Nephron progenitor cell (in vitro differentiated cells): ENCODE results near the gene HES2.
"Not testable (repeated sequence)": the region's sequence is repeated elsewhere in the genome, so short reads cannot be mapped to it uniquely, and the experiment has no call there.

Source experiments
- DNase-seq: peaks from one replicate; pipeline ENCODE4 v3.0.0; 2021
- H3K27ac Mint-ChIP-seq: 2 replicates; pipeline ENCODE4 v1.8.0; 2021; ENCODE audit warnings: mild to moderate bottlenecking, moderate library complexity, mixed read lengths
- H3K27me3 Mint-ChIP-seq: 2 replicates; pipeline ENCODE4 v1.8.0; 2021; ENCODE audit warnings: mild to moderate bottlenecking, low read depth, mixed read lengths; ENCODE audit not compliant: poor library complexity
- H3K36me3 Mint-ChIP-seq: 2 replicates; pipeline ENCODE4 v1.8.0; 2021; ENCODE audit warnings: low read depth, mixed read lengths
- H3K4me1 Mint-ChIP-seq: 2 replicates; pipeline ENCODE4 v1.8.0; 2021; ENCODE audit warnings: mixed read lengths
- H3K4me3 Mint-ChIP-seq: 2 replicates; pipeline ENCODE4 v1.8.0; 2021; ENCODE audit warnings: mild to moderate bottlenecking, moderate library complexity, mixed read lengths
- H3K9me3 Mint-ChIP-seq: 2 replicates; pipeline ENCODE4 v1.8.0; 2021; ENCODE audit warnings: mild to moderate bottlenecking, moderate library complexity, mixed read lengths
- TF ChIP-seq, protein P1 (sequence below): fragments of 200-600 bp; sonication (generic); IDR thresholded peaks from 2 replicates; pipeline ENCODE4 v1.5.0; 2021; ENCODE audit warnings: antibody characterized with exemption

The HES2 gene

DNA sequence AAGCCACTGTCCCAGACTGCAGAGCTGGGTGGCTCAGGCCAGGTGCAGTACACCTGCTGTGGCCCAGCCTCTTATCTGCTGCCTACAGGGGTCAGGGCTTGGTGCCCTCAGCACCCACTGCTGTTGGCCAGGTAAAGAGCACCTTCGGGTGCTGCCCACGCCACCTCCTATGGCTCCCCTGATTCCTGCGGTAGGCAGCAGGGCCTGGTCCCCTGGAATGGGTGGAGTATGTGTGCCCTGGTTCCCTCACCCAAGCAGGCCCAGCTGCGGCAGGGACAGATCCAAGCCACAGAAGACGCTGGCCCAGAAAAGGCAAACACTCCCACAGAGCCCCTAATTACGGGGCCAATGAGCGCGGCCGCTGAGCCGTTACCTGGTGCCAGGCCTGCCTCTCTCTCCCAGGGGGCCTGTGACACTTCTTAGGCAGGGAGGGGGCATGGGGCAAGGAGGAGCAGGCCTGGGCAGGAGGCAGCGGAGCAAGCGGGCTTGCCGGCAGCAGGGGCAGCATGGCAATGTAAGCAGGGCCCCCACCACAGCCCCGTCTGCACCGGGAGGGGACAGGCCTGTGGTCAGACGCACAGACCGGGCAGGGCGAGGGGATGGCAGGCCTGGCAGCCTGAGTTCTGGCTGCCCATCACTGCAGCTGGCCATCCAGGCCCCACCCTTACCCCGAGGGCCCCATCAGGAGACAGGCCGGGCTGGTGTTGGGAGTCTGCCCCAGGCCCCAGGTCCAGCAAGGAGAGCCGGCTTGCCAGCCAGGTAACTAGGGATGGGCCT lies 23.8 kb upstream of the HES2 start:
- DNase-seq, result no peak
- Mint-ChIP-seq H3K9me3 (no peaks in the 10 kb centered on the region), H3K4me3 (no peak overlapping the region), H3K27ac (no peak overlapping the region), H3K27me3 (peaks cover 65% of the 10 kb centered on the region), H3K4me1 (peaks cover 29% of the 10 kb centered on the region), H3K36me3 (no peaks in the 10 kb centered on the region)
- TF ChIP-seq, protein P1, sequence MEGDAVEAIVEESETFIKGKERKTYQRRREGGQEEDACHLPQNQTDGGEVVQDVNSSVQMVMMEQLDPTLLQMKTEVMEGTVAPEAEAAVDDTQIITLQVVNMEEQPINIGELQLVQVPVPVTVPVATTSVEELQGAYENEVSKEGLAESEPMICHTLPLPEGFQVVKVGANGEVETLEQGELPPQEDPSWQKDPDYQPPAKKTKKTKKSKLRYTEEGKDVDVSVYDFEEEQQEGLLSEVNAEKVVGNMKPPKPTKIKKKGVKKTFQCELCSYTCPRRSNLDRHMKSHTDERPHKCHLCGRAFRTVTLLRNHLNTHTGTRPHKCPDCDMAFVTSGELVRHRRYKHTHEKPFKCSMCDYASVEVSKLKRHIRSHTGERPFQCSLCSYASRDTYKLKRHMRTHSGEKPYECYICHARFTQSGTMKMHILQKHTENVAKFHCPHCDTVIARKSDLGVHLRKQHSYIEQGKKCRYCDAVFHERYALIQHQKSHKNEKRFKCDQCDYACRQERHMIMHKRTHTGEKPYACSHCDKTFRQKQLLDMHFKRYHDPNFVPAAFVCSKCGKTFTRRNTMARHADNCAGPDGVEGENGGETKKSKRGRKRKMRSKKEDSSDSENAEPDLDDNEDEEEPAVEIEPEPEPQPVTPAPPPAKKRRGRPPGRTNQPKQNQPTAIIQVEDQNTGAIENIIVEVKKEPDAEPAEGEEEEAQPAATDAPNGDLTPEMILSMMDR, result no peak

DNA sequence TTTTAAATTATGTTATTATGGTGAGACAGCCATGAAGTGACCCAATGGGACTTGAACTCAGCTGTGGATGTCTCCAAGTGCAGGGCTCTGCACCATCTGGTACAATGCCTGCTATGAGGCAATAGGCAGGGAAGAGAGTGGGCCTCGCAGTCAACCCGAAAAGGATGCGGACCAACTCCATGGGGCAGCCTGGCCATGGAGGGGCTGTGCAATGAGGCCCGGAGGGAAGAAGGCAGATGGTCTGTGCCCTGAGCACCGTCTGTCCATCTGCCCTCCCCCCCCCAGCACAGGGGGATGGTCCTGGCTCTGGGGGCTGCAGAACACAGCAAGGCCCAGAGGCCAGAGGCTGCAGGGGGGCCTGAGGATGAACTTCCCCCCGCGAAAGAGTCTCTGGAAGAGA lies 21.9 kb upstream of the HES2 start:
- no peak for DNase-seq
- TF ChIP-seq, protein P1, result no peak
- no peaks in the 10 kb centered on the region for H3K9me3 Mint-ChIP-seq
- H3K27ac Mint-ChIP-seq, result no peak overlapping the region
- peaks cover 62% of the 10 kb centered on the region for H3K27me3 Mint-ChIP-seq
- no peaks in the 10 kb centered on the region for H3K36me3 Mint-ChIP-seq
- H3K4me1 Mint-ChIP-seq, result peaks cover 40% of the 10 kb centered on the region
- H3K4me3 Mint-ChIP-seq, result no peak overlapping the region

DNA sequence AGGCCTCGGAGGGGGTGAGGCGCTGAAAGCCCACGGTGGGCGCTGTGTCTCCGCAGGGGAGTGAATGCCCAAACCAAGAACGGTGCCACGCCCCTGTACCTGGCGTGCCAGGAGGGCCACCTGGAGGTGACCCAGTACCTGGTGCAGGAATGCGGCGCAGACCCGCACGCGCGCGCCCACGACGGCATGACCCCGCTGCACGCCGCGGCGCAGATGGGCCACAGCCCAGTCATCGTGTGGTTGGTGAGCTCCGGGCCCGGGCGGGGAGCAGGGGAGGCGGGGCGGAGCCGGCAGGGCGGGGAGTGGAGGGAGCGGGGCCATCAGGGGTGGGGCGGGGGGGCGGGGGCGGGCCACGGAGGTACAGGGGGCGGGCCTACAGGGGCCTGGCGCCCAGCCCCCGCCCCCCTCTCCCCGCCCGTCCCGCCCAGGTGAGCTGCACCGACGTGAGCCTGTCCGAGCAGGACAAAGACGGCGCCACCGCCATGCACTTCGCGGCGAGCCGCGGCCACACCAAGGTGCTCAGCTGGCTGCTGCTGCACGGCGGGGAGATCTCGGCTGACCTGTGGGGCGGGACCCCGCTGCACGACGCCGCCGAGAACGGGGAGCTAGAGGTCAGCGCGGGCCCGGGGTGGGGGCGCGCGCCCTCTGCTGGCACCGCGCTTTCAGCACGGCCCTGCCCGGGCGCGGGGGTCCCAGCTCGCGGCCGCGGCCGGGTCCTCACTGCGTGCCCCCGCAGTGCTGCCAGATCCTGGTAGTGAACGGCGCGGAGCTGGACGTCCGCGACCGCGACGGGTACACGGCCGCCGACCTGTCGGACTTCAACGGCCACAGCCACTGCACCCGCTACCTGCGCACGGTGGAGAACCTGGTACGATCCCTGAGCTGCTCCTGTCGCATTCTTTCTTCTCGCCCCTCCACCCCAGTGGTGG lies 20.7 kb upstream of the HES2 start:
- peak overlapping the region; percentile 20 for H3K4me3 Mint-ChIP-seq

DNA sequence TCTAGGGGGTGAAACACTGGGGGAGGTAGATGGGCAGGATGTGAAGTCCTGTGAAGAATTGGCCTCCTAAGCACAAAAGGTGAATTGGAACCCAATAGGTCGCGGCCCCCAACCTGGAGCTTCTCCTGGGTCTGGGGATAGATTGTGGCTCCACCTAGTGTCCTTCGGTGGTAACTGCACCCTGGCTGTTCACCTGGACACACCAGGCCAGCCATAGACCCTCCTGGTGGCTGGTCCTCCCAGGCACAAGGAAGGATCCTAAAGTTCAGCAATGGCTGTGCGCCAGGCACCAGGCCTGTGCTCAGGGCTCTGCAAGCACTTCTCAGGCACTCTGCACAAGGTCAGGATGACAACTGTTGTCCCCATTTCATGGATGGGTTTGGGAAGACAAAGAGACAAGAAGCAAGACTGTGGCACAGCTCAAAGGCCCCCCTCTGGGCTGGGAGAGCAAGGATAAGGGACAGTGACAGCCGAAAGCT lies 18.4 kb upstream of the HES2 start:
- DNase-seq, result peak; percentile 82
- TF ChIP-seq, protein P1, result peak; percentile 96
- H3K9me3 Mint-ChIP-seq, result no peaks in the 10 kb centered on the region
- H3K4me1 Mint-ChIP-seq, result peaks cover 44% of the 10 kb centered on the region
- H3K27ac Mint-ChIP-seq, result no peak overlapping the region
- no peaks in the 10 kb centered on the region for H3K36me3 Mint-ChIP-seq
- peaks cover 65% of the 10 kb centered on the region for H3K27me3 Mint-ChIP-seq
- no peak overlapping the region for H3K4me3 Mint-ChIP-seq

More for the DNA sequence above, 20.7 kb upstream of the HES2 start:
- H3K27ac Mint-ChIP-seq, result no peak overlapping the region
- H3K27me3 Mint-ChIP-seq, result peaks cover 63% of the 10 kb centered on the region
- TF ChIP-seq, protein P1, result peak; percentile 38
- H3K36me3 Mint-ChIP-seq, result no peaks in the 10 kb centered on the region
- peak; percentile 81 for DNase-seq
- H3K9me3 Mint-ChIP-seq, result no peaks in the 10 kb centered on the region
- peaks cover 35% of the 10 kb centered on the region for H3K4me1 Mint-ChIP-seq

DNA sequence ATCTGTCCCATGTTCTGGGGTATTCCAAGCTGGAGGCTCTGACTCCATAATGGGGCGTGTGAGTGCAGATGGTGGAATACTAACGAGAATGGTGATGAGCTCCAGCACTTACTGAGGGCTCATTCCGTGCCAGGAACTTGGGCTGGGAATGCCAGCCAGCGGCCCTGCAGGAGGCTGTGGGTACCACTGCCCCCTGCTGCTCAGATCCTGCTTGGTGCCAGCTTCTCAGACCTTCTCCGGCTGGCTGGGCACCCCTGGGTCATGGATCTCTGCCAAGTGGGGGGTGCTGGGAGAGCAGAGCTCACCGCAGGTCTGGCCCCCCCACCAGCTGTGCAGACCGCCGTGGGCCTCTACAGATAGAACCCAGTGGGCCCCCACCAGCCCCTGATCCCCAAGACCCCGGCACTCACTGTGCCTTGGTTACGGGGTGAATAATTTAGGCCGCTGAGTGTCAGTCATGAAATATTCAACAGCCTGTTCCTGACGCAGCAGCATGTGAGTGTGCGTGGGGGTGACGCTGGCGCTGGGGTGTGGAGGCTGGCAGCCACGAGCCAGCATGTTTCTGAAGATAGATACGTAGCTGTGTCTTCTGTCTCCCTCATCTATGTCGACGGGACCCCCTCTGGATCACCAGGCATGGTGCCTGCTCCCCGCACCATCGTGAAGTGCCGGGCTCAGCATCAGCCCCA lies 17.4 kb upstream of the HES2 start:
- DNase-seq, H3K4me3 Mint-ChIP-seq, H3K9me3 Mint-ChIP-seq, H3K27ac Mint-ChIP-seq, H3K36me3 Mint-ChIP-seq: not testable (repeated sequence)
- H3K27me3 Mint-ChIP-seq, result peaks cover 58% of the 10 kb centered on the region
- H3K4me1 Mint-ChIP-seq, result peaks cover 44% of the 10 kb centered on the region

DNA sequence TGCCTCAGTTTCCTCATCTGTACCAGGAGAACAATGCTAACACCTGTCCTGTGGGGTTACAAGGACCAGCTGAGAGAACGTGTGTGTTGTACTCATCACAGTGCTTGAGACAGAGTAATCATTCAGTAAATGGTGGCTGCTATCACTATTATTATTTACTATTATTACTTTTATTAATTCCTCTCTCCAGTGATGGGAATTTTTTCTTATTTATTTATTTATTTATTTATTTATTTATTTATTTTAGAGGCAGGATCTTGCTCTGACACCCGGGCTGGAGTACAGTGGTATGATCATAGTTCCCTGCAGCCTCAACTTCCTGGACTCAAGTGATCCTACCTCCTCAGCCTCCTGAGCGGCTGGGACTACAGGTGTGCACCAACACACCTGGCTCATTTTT lies 16.6 kb upstream of the HES2 start:
- not testable (repeated sequence) for H3K9me3 Mint-ChIP-seq, H3K27ac Mint-ChIP-seq, H3K4me3 Mint-ChIP-seq, DNase-seq, H3K36me3 Mint-ChIP-seq
- Mint-ChIP-seq H3K27me3 (peaks cover 52% of the 10 kb centered on the region), H3K4me1 (peaks cover 44% of the 10 kb centered on the region)
